Spleen (tissue), 7 donors: ENCODE results near the gene FAM25G.

Source experiments
- POLR2A ChIP-seq, 3 donors: fragments of 450-650 bp; IDR thresholded peaks; one replicate each; pipeline ENCODE4 v1.5.1; 2017; ENCODE audit warnings: antibody characterized with exemption in 3 of 3, mild to moderate bottlenecking in 1 of 3
- POLR2AphosphoS5 ChIP-seq, 3 donors: sonication (generic); formaldehyde crosslinking; IDR thresholded peaks; one replicate each; pipeline ENCODE4 v1.5.1; 2017; ENCODE audit warnings: antibody characterized with exemption in 3 of 3
- TF ChIP-seq, protein P1 (sequence below), 11 experiments: fragments of 200-600 bp in 7 of 11; fragments of 450-650 bp in 4 of 11; sonication (generic) in 4 of 11; IDR thresholded peaks in 8 of 11; conservative IDR thresholded peaks in 3 of 11; 1 replicate in 7 of 11; 2 replicates in 4 of 11; pipeline versions ENCODE4 v1.4.0 to v1.8.0; 2016 to 2021; ENCODE audit warnings: antibody characterized with exemption in 11 of 11, inconsistent platforms in 4 of 11, mild to moderate bottlenecking in 1 of 11
- donor health status: DM: no; HTN: no; CAD: no; lungs with moderate emphysema.
- donor health status: DM: no; HTN: no; CAD: no.
- donor health status: DM: no; HTN: no; CAD: no.

DNA sequence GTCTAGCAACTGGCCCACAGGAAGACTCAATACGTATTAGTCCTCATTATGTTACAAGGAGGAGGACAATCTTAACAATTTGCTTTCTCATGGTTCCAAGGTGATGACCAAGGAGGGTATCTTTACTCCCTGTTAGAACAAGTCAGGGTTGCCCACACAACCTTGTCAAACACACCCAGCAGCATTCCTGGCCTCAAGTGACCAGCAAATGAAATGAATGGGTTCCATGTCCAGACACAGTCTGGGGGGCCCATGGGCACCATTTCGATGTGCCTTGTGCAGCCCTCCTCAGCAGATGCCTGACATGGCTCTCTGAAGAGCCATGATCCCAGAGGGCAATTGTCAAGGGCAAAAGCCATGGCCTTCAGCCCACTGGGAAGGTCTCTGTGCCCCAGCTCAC, 48.4 kb downstream of the FAM25G start:
- TF ChIP-seq POLR2AphosphoS5 (IDR thresholded peaks at IDR 0.05) (no peak), POLR2A (IDR thresholded peaks at IDR 0.05) (no peak)
- TF ChIP-seq, protein P1, sequence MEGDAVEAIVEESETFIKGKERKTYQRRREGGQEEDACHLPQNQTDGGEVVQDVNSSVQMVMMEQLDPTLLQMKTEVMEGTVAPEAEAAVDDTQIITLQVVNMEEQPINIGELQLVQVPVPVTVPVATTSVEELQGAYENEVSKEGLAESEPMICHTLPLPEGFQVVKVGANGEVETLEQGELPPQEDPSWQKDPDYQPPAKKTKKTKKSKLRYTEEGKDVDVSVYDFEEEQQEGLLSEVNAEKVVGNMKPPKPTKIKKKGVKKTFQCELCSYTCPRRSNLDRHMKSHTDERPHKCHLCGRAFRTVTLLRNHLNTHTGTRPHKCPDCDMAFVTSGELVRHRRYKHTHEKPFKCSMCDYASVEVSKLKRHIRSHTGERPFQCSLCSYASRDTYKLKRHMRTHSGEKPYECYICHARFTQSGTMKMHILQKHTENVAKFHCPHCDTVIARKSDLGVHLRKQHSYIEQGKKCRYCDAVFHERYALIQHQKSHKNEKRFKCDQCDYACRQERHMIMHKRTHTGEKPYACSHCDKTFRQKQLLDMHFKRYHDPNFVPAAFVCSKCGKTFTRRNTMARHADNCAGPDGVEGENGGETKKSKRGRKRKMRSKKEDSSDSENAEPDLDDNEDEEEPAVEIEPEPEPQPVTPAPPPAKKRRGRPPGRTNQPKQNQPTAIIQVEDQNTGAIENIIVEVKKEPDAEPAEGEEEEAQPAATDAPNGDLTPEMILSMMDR (IDR thresholded peaks at IDR 0.05 in 8 of 11, conservative IDR thresholded peaks at IDR 0.05 in 3 of 11): no peak
